Mesenchymal stem cell (in vitro differentiated cells and primary cell): Measurements from ENCODE around the gene AQP9.
A peak's percentile ranks its signal among the peaks of the same experiment; 100 is the strongest.
"Not testable (repeated sequence)": the region's sequence is repeated elsewhere in the genome, so short reads cannot be mapped to it uniquely, and the experiment has no call there.

ENCODE experiments used
- DNase-seq: peaks from one replicate; pipeline ENCODE4 v3.0.0-alpha.2; 2013
- H2AFZ ChIP-seq: one replicate; pipeline ENCODE4 v1.6.1; 2013; ENCODE audit warnings: low read depth, mild to moderate bottlenecking, control low read depth, inconsistent platforms, low read length, moderate library complexity
- H2AK5ac ChIP-seq: 2 replicates; pipeline ENCODE4 v1.6.1; 2013; ENCODE audit warnings: low read length, moderate library complexity, mild to moderate bottlenecking, inconsistent platforms; ENCODE audit not compliant: severe bottlenecking
- H2BK120ac ChIP-seq: one replicate; pipeline ENCODE4 v1.6.1; 2013; ENCODE audit warnings: low read depth, mild to moderate bottlenecking, inconsistent platforms, low read length, moderate library complexity
- H2BK12ac ChIP-seq, 2 experiments: one replicate each; pipeline ENCODE4 v1.6.1; 2013; ENCODE audit warnings: inconsistent platforms in 2 of 2, low read length in 2 of 2, mild to moderate bottlenecking in 2 of 2, moderate library complexity in 2 of 2, control low read depth in 1 of 2
- H2BK15ac ChIP-seq: one replicate; pipeline ENCODE4 v1.6.1; 2013; ENCODE audit warnings: mild to moderate bottlenecking, low read depth, inconsistent platforms; ENCODE audit not compliant: poor library complexity, severe bottlenecking
- H2BK5ac ChIP-seq: 2 replicates; pipeline ENCODE4 v1.6.1; 2013; ENCODE audit warnings: low read depth, mild to moderate bottlenecking, low read length, control low read depth, inconsistent platforms; ENCODE audit not compliant: poor library complexity, severe bottlenecking
- H3K14ac ChIP-seq, 2 experiments: one replicate each; pipeline ENCODE4 v1.6.1; 2013; ENCODE audit warnings: inconsistent platforms in 2 of 2, low read length in 2 of 2, control low read depth in 1 of 2, mild to moderate bottlenecking in 1 of 2, moderate library complexity in 1 of 2
- H3K18ac ChIP-seq, 2 experiments: one replicate each; pipeline ENCODE4 v1.6.1; 2013; ENCODE audit warnings: inconsistent platforms in 2 of 2, low read length in 2 of 2, control low read depth in 1 of 2, low read depth in 1 of 2, mild to moderate bottlenecking in 1 of 2
- H3K23ac ChIP-seq, 2 experiments: one replicate each; pipeline ENCODE4 v1.6.1; 2013; ENCODE audit warnings: inconsistent platforms in 2 of 2, low read length in 2 of 2, mild to moderate bottlenecking in 2 of 2, moderate library complexity in 2 of 2, control low read depth in 1 of 2
- H3K27ac ChIP-seq: 2 replicates; pipeline ENCODE4 v1.5.1; 2013; ENCODE audit warnings: mild to moderate bottlenecking, moderate library complexity, low read length, control low read depth, inconsistent platforms; ENCODE audit not compliant: poor library complexity, severe bottlenecking
- H3K27me3 ChIP-seq, 2 experiments: 2 replicates each; pipeline versions ENCODE4 v1.6.1 to v1.7.0; 2013; ENCODE audit warnings: low read length in 2 of 2, mild to moderate bottlenecking in 2 of 2, moderate library complexity in 2 of 2, control low read depth in 1 of 2, inconsistent platforms in 1 of 2; ENCODE audit not compliant: control insufficient read depth in 1 of 2, insufficient read depth in 1 of 2
- H3K36me3 ChIP-seq, 2 experiments: 2 replicates each; pipeline versions ENCODE4 v1.6.1 to v1.7.0; 2013; ENCODE audit warnings: low read length in 2 of 2, control low read depth in 1 of 2, inconsistent platforms in 1 of 2, low read depth in 1 of 2, mild to moderate bottlenecking in 1 of 2; ENCODE audit not compliant: insufficient read depth in 2 of 2, control insufficient read depth in 1 of 2
- H3K4ac ChIP-seq, 2 experiments: one replicate each; pipeline ENCODE4 v1.6.1; 2013; ENCODE audit warnings: inconsistent platforms in 2 of 2, low read length in 2 of 2, mild to moderate bottlenecking in 2 of 2, moderate library complexity in 2 of 2, control low read depth in 1 of 2, low read depth in 1 of 2
- H3K4me1 ChIP-seq: 2 replicates; pipeline ENCODE4 v1.6.1; 2013; ENCODE audit warnings: low read depth, low read length, control low read depth; ENCODE audit not compliant: control insufficient read depth, insufficient read depth
- H3K4me2 ChIP-seq: 2 replicates; pipeline ENCODE4 v1.6.1; 2013; ENCODE audit warnings: low read length, mild to moderate bottlenecking, inconsistent platforms; ENCODE audit not compliant: poor library complexity, severe bottlenecking
- H3K4me3 ChIP-seq, 2 experiments: 2 replicates each; pipeline versions ENCODE4 v1.5.1 to v1.7.0; 2013; ENCODE audit warnings: low read length in 2 of 2, mild to moderate bottlenecking in 2 of 2, control low read depth in 1 of 2, low read depth in 1 of 2; ENCODE audit not compliant: insufficient read depth in 1 of 2
- H3K79me1 ChIP-seq: replicated peaks from 2 replicates; pipeline ENCODE4 v1.6.1; 2013; ENCODE audit warnings: mild to moderate bottlenecking, control low read depth, low read length, inconsistent platforms; ENCODE audit not compliant: poor library complexity, severe bottlenecking
- H3K9ac ChIP-seq: 2 replicates; pipeline ENCODE4 v1.7.0; 2013; ENCODE audit warnings: mild to moderate bottlenecking, low read length, moderate library complexity
- H3K9me3 ChIP-seq: 2 replicates; pipeline ENCODE4 v1.7.0; 2013; ENCODE audit warnings: mild to moderate bottlenecking, low read length; ENCODE audit not compliant: control insufficient read depth
- H4K8ac ChIP-seq: one replicate; pipeline ENCODE4 v1.6.1; 2013; ENCODE audit warnings: inconsistent platforms, mild to moderate bottlenecking, low read length, moderate library complexity
- H4K91ac ChIP-seq: one replicate; pipeline ENCODE4 v1.6.1; 2013; ENCODE audit warnings: mild to moderate bottlenecking, low read length, inconsistent platforms
- WGBS: methylation state at CpG from one replicate; pipeline ENCODE4 v1.1.7; 2013; ENCODE audit warnings: mixed read lengths; 5-methylcytosine and 5-hydroxymethylcytosine counted together

The AQP9 gene

GRCh38 chr15:58113358-58113757 lies 24.8 kb upstream of the AQP9 start:
- not testable (repeated sequence) for H2BK120ac ChIP-seq, H3K79me1 ChIP-seq, H3K4me3 ChIP-seq, H4K91ac ChIP-seq, H4K8ac ChIP-seq, DNase-seq, H3K36me3 ChIP-seq, H3K4me2 ChIP-seq, H3K23ac ChIP-seq, H2BK5ac ChIP-seq, H3K9me3 ChIP-seq, H2AFZ ChIP-seq, H2BK15ac ChIP-seq, H3K14ac ChIP-seq, H3K18ac ChIP-seq, H3K27ac ChIP-seq, H2AK5ac ChIP-seq, H3K4ac ChIP-seq, H3K9ac ChIP-seq, H2BK12ac ChIP-seq, H3K4me1 ChIP-seq
- 51% methylated on average over 5 of the region's 5 CpGs for WGBS
- peaks cover 14 to 52% of the 10 kb centered on the region in 2 experiments for H3K27me3 ChIP-seq

GRCh38 chr15:58114388-58114787 lies 23.8 kb upstream of the AQP9 start:
- no peaks in the 10 kb centered on the region for H3K4me1 ChIP-seq
- H2BK120ac ChIP-seq = no peak overlapping the region
- no peak overlapping the region for H2AFZ ChIP-seq
- no peak overlapping the region for H2BK15ac ChIP-seq
- peaks cover 7 to 47% of the 10 kb centered on the region in 2 experiments for H3K27me3 ChIP-seq
- no peak overlapping the region for H2BK12ac ChIP-seq
- no peak overlapping the region for H4K91ac ChIP-seq
- H3K14ac ChIP-seq = no peak overlapping the region
- H2AK5ac ChIP-seq = no peak overlapping the region
- H3K9me3 ChIP-seq = no peaks in the 10 kb centered on the region
- H3K79me1 ChIP-seq = no peaks in the 10 kb centered on the region
- H3K4me3 ChIP-seq = no peak overlapping the region
- no peak overlapping the region for H3K23ac ChIP-seq
- no peak for DNase-seq
- H3K9ac ChIP-seq = no peak overlapping the region
- H3K36me3 ChIP-seq = no peaks in the 10 kb centered on the region
- H3K4ac ChIP-seq = no peak overlapping the region
- no peak overlapping the region for H4K8ac ChIP-seq
- 64% methylated on average over 2 of the region's 3 CpGs for WGBS
- H3K18ac ChIP-seq = no peak overlapping the region
- no peak overlapping the region for H3K27ac ChIP-seq
- no peak overlapping the region for H2BK5ac ChIP-seq
- H3K4me2 ChIP-seq = no peak overlapping the region

- Histone ChIP-seq H2BK5ac (no peak overlapping the region), H3K18ac (no peak overlapping the region), H4K8ac (no peak overlapping the region), H3K4me2 (no peak overlapping the region), H3K9me3 (no peaks in the 10 kb centered on the region), H2BK12ac (no peak overlapping the region), H2BK120ac (no peak overlapping the region), H3K4me3 (no peak overlapping the region), H4K91ac (no peak overlapping the region), H3K4ac (no peak overlapping the region), H3K23ac (no peak overlapping the region), H2BK15ac (no peak overlapping the region), H3K79me1 (no peaks in the 10 kb centered on the region), H2AK5ac (no peak overlapping the region), H3K4me1 (no peaks in the 10 kb centered on the region), H3K14ac (no peak overlapping the region), H3K9ac (no peak overlapping the region), H2AFZ (no peak overlapping the region), H3K36me3 (no peaks in the 10 kb centered on the region), H3K27me3 (peaks cover 3 to 43% of the 10 kb centered on the region in 2 experiments), H3K27ac (no peak overlapping the region)
- no peak for DNase-seq
Measured at GRCh38 chr15:58114812-58115211, 23.4 kb upstream of the AQP9 start.

GRCh38 chr15:58115692-58116091 lies 22.5 kb upstream of the AQP9 start:
- 90% methylated on average over 1 of the region's 1 CpG for WGBS
- no peak overlapping the region for H4K8ac ChIP-seq
- peak; percentile 1 for DNase-seq

More at GRCh38 chr15:58115692-58116091, 22.5 kb upstream of the AQP9 start:
- Histone ChIP-seq H3K27ac (no peak overlapping the region), H3K4me2 (no peak overlapping the region), H3K23ac (no peak overlapping the region), H3K14ac (no peak overlapping the region), H2BK5ac (no peak overlapping the region), H3K18ac (no peak overlapping the region), H2BK15ac (no peak overlapping the region), H3K4me3 (no peak overlapping the region), H3K4me1 (no peaks in the 10 kb centered on the region), H3K9ac (no peak overlapping the region), H2BK12ac (no peak overlapping the region), H3K4ac (no peak overlapping the region), H4K91ac (no peak overlapping the region), H3K36me3 (no peaks in the 10 kb centered on the region), H2AFZ (no peak overlapping the region), H3K79me1 (no peaks in the 10 kb centered on the region), H2AK5ac (no peak overlapping the region), H2BK120ac (no peak overlapping the region), H3K9me3 (no peaks in the 10 kb centered on the region), H3K27me3 (peaks cover 0 to 36% of the 10 kb centered on the region in 2 experiments)
